DMS153 (cell line): ENCODE measurements around the gene FNDC3B.

Experiments
- DNase-seq: peaks from one replicate; lab custom pipeline; 2025; lab: John Stamatoyannopoulos, UW

The FNDC3B gene

DNA sequence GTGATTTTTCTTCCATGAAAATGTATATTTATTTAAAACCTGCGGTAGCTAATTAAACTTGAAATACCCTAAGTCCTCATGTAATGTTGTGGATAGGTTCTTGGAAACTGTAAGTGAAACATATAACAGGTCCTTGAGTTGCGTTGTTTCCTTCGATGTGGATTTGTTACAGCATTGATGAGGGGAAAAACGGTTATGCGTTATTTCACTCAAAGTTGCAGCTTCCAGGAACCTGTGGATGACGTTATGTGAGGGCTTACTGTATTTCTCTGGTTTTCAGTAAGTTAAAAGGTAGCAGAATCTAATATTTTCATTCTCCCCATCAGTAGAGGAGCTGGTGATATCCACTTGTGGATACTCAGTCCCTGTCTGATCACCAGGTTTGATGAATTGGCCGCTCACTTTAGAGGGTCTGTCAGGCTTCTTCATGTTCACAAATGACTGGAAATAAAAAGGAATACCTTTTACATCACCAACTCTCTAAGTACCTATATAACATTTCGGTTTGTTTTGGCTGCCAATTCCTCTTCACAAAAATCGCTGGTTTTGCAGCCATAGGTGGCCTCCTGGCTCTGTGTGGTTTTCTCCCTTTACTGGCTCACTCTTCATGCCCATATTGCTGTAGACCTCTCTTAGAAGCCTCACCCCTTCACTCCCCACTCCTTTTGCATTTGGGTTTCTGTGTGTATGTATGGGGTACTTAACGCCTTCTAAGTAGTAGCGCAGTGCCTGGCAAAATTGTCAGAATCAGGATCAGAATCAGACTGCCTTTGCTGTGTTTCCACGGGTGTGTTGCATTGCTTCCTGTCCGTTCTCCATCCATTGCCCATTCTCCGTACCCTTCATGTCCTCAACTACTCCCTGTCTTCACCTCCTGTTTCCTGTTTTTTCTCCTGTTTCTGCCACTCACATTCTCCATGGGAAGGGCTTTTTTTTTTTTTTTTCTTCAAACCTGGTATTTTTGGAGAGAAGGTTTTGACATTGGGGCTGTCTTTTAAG is 112.6 kb downstream of the FNDC3B start:
- DNase-seq: no peak

DNA sequence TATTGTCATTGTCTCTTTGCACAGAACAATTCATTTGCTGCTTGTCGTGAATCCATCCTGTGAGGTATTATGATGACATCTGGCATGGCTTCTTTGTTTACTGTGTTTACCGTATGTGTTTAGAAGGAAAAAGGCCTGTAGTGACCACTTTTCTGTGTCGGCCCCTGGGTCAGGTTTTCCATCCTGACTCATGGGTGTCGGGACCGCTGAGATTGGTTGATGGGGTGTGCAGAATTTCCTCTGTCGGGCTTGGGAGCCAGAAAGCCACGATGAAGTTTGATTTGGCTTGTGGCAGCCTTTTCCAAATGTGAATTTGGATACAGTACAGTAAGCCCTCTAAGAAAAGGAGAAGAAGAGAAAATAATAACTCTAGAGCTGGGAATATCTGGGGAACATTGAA is 113.5 kb downstream of the FNDC3B start:
- DNase-seq: no peak

DNA sequence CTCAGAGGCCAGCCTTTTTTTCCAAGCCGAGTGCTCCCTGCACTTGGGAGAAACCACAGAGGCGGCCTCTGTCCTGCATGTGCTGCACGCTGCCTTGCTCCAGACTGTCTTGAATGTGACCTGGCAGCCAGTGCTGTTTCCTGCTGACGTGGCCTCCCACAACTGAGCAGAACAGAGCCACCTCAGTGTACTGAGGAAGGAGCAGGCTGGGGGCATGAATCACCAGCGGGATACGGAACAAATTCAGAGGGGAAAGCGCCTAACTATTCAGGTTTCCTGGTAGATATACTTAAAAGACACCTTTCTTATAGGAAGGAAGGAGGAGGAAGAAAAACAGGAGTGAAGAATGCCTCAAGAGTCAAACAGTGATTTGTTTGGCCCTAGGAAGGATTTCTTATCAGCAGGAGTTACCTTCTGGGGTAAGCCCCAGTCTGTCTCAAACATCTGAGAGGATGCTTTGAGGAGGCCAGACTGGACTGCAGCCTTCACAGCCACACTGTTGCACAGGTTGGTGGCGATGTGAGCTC is 114.0 kb downstream of the FNDC3B start:
- DNase-seq: no peak

DNA sequence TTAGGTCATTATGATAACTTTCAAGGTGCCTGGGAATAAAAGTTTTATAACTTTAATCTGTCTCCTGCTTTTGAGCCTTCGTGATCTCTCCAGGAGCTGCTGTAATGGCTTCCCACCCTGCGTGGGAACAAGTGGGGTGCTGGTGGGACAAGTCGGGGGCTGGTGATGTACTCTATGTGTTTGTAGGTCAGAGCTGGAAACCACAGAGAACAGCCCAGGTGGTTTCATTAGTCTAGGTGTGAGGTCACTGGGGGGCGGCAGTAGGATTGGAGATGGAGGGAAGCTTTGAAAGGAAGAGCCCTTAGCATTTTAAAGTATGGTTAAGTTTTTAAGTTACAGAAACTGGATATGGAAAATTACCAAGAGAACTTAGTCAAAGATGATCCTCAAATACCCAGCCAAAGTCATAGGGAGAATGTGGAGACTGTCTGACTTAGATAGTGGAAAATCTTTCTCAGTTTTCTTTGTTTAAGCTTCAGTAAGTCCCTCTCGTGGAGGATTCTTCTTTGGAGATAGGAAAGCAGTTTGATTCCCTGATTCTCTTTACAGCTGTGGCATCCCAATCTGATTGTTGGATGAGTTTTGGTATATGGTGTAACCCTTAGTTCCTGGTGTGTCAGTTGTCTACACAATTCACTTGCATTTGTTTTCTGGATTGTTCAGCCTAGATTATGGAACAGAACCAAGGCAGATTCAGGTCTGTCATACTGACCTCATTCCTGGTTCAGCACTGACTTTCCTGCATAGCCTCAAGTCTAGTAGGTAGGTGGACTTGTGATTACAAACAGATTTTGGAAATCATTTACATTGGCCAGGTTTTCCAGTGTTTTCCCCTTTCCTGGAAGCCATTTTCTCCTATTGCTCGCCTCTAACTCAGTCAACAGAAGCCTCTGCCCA is 115.6 kb downstream of the FNDC3B start:
- no peak for DNase-seq

DNA sequence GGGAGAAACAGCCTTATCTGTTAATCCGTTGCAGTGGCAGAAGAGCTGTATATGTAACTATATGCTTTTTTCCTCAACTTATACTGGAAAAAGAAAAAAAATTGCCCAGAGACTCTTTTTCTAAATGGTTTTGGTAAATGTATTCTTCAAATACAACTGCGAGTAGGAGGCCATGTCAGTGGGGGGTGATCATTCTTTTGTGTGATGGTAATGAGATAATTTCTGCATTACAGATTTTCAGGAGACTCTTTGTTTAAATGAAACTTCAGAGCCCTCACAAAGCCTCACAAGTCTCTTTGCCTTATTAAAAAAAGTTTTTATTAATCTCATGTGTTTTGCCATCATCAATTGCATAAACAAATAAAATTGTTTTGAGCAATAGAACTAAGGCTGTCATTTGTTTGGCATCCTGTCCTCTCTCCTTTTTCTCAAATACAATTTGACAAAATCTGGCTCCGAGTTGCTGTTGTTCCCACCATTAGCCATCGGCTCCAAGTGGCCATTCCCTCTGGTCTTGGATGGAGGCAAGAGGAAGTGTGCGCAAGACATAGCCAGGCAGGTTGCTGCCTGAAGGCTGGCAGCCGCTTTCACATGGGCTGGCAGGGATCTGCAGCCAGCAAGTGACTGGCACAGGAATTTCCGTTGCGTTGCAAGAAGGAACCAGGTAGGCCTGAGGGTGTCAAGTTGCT is 116.7 kb downstream of the FNDC3B start:
- DNase-seq: no peak

DNA sequence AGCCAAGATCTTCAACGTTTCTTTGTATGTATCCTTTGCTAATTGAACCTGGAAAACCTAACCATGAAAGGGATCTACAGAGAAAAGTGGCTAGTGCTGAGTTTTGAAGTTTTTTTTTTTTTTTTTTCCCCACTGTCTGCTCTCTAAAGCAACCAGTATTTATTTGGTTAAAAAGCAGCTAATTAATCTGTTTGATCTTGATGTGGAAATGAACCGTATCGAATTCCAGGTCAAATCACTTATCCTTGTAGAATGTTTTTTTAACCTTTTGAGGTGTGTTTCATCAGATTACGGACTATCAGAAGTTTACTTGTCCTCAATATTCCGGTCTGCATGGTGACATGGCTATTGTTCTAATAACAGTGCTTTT is 117.2 kb downstream of the FNDC3B start:
- DNase-seq: no peak

DNA sequence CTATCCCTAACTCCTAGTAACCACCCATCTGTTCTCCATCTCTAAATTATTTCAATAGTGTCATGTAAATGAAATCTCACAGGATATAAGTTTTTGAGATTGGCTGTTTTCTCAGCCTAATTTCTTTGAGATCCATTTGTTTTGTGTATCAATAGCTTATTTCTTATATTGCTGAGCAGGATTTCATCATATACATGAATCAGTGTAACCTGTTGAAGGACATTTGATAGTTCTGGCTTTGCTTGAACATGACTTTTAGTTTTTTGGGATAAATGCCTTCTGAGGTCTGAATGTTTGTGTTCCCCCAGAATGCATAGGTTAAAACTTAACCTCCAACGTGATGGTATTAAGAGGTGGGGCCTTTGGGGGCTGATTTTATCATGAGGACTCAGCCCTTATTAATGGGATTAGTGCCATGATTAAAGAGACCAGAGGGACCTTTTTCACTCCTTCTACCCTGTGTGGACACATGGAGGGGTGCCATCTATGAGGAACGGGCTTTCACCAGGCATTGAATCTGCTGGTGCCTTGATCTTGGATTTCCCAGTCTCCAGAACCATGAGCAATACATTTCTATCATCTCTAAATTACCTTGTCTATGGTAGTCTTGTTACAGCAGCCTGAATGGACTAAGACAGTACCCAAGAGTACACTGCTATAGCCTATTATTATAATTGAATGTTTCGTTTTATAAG is 118.3 kb downstream of the FNDC3B start:
- DNase-seq: no peak

DNA sequence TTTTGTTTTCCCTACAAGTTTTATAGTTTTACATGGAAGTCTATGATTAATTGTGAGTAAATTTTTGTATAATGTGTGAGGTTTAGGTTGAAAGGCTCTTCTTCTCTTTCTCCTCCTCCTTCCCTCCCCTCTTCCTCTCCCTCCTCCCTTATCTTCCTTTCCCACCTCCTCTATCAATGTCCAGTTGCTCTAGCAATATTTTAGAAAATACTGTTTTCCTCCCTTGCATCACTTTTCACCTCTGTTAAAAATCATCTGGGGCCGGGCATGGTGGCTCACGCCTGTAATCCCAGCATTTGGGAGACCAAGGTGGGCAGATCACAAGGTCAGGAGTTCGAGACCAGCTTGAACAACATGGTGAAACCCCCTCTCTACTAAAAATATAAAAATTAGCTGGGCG is 119.4 kb downstream of the FNDC3B start:
- no peak for DNase-seq

DNA sequence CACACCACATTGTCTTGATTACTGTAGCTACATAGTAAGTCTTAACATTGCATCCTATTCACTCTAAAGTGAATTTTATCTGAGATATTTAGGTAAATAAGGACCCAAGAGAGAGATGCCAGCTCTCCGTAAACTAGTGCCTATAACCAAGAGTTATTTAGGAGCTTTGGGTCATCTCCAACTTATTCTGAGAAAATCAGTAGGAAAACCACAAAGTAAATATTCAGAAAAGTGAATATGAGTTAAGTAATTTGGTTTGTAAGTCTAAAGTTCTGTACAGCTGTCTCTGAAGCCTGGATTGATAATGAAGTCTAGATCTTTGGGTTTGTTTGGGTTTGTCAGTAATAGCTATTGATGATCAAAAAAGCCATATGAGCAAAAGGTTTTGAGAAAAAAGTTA is 120.0 kb downstream of the FNDC3B start:
- no peak for DNase-seq

DNA sequence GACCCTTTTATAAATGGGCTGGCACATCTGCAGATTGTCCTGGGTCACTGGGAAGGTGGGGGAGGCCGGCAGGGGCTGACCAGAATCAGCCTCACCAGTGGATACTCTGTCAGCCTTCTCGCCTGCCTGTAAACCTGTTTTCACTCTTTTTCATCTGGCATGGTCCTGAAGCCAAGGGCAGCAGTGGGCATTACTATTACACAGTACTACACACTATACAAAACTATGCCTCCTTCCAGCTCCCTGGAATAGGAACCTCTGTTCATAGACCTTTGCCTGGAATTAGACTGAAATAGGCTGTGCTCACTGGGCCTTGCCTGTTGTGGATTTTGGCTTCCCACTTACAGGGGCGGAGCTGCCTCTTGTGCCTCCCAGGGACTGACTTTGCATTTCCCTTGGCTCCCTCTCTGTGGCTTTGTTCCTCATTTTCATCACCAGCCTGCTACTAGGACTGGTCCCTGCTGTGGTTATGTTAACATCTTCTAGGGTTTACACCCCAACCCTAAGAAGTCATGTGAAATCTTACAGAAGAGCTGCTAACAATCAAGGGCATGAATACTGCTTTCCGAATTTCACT is 120.7 kb downstream of the FNDC3B start:
- DNase-seq: no peak

DNA sequence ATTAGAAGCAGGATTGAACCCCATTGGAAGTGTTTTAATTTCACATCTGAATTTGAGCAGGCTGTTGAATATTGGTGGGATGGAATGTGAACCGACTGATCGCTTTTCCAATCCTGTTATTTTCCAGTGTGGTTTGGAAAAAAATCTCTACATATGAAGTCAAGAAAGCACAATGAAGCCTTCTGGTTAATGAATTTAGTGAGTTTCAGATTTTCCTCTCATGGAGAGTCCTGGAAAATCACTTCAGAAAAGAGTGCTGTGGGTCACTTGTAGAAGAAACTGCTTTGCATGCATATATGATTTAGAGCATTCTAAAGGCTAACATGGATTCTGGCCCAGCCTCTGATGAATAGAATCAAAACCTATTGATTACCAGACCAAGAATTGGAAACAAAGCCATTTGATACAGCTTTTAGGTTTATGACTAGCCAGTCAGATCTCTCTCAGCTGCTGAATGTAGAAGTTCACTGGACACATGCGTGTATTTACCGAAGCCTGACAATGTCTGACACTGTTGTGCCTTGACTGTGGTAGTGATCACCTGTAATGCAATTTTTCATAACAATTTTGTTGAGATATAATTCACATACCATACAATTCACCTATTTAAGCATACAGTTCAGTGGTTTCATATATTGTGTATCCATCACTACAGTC is 121.9 kb downstream of the FNDC3B start:
- DNase-seq: no peak

DNA sequence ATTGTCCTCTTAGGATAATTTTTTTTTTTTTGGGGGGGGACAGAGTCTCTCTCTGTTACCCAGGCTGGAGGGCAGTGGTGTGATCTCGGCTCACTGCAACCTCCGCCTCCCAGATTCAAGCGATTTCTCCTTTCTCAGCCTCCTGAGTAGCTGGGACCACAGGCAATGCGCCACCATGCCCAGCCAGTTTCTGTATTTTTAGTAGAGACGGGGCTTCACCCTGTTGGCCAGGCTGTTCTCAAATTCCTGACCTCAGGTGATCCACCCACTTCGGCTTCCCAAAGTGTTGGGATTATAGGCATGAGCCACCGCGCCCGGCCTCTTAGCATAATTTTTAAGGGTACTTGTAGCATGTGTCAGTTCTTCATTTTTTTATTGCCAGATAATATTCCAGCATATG is 122.6 kb downstream of the FNDC3B start:
- DNase-seq: no peak

DNA sequence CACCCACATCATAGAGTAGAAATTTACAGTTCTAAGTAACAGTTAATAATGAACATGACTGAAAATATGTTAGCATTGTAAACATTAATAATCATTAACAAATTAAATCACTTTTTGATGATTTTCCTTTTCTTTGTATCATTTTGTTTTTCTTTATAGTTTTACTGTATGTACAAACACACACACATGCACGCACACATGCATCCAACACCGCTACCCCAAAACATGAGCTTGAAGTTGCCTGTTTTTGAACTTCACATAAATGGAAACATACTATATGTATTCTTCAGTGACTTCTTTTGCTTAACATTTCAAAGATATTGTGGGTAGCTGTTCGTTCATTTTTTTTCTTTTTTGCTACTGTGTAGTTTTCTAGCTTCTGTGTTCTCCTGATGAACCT is 123.9 kb downstream of the FNDC3B start:
- DNase-seq: no peak

DNA sequence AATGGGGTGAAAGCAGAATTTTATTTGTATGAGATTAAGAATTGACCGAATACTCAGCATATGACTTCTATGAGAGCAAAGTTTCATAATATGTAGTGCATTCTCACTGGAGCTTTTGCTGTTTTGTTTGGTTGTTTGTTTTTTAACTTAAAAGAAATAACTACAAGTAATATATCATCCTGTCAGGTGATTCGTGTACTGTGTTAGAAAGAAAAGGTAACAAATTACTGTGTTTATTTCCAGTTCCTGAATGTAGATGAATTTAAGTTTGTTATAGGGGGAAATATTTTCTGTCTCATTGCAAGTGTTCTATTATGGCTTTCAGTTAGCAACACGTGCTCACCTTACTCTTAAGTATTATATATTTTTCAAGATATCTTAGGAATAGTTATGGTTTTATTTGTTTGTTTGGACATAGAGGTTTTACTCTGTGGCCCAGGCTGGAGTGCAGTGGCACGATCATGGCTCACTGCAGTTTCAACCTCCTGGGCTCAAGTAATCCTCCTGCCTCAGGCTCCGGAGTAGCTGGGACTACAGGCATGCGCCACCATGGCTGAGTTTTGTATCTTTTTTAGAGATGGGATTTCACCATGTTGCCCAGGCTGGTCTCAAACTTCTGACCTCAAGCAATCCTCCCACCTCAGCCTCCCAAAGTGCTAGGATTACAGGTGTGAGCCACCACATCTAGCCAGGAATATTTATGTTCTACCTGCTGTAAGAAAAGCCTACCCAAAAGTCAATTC is 125.4 kb downstream of the FNDC3B start:
- no peak for DNase-seq

DNA sequence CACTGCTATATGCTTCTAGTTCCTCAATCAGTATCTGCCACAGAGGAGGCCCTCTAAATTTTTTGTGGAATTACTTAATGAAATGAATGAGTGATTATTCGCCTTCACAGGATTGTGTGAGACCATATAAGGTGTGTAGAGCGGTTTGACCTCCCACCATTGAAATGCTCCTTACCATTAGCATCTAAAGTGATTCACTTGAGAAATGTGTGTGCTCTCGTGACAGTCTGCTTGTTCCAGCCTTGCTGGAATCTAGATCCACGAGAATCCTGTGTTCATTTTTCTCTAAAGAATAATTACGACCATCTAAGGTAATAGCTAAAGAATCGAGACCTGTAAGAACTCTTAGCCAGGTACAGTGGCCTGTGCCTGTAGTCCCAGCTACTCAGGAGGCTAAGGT is 126.9 kb downstream of the FNDC3B start:
- DNase-seq: no peak

DNA sequence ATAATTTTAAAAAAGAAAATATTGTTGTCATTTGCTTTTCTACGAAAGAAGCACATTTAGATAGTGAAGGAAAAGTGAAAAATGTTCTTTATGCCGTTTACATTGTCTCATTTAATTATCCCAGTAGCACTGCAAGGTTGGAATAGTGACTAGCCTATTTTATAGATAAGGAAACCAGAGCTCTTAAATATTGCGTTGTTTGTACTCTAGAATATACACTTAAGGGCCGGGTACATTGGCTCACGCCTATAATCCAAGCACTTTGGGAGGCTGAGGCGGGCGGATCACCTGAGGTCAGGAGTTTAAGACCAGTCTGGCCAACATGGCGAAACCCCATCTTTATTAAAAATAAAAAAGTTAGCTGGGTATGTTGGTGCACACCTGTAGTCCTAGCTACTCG is 127.5 kb downstream of the FNDC3B start:
- no peak for DNase-seq

DNA sequence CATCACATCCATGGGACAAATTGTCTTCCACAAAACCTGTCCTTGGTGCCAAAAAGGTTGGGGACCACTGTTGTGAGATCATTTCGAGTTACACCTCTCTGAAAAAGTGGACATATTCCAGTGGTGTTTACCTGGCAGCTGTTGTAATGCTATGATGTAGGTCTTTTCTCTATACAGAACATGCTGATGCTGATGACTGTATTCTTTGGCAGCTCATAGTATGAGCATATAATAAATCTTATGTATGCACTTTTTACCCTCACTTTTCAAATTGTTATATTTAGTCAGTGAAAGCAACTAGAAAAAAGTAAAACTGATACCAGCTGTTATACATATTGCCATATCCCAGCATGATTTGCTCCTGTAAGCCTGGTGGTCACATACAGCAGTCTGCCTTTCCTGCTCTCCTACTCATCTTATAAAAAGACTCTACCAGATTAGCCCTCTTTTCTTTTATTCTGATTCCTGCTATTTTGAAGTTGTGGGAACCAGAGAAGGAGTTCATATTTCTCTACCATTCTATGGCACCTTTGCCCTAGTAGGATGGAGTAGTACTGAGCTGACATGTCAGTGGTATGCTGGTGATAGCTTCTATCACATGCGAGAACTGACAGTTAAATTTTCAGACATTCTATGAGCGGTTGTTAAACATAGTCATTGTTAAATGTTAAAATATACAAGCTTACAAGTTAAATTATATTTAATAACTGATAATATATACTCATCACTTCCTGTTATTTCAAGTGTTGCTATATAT is 128.7 kb downstream of the FNDC3B start:
- DNase-seq: no peak

DNA sequence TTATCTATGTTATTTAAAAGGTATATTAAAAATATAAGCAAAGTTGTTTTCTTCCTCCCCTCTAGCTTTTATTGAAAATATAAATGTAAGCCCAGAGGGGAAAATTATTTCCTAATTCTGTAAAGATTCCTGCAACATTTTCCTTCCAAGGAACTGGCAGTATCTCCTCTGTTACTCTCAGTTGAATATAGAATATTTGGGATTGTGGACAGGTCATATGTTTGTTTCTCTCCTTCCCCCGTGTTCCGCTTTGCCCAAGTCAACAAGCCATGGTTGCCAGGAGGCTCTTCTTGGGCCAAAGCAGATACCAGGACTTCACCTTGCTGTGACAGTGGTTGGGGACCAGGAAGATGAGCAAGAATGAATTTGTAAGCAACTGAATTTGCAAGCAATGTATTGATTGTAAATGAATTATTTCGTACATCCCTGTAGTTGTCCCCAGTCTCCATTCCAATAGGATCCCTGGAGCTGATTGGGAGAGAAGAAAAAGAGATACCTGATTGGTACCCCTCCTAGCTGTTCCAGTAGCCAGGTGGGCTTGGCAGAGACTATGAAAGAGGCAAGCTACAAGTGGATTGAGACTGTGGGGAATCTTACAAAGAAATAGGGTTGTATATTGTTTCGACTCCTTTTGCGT is 130.8 kb downstream of the FNDC3B start:
- DNase-seq: no peak

DNA sequence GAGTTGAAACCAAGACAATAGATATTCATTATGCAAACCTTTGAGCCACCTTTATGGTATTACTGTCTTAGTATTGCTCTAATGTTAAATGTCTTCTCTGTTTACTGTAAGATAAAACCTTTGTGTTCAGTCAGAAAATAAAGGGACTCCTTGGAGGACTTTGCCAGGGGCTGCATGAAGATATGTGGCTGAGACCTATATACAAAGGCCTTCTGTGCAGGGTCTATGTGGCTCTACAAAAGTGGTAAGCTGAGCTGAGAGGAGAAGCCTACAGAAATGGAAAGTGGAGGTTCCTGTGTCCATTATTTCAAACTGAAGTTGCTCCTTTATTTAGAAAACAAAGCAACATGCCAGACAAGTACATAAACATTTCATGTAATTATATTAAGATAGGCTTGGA is 131.5 kb downstream of the FNDC3B start:
- DNase-seq: no peak
